PC-9 (cell line): Measurements from ENCODE around the gene CA7. TPM values are rescaled to one million over a fixed set of nuclear protein-coding genes. Genes with fewer than 3 reads are reported as not detected.
"Not testable (repeated sequence)": the region's sequence is repeated elsewhere in the genome, so short reads cannot be mapped to it uniquely, and the experiment has no call there.

ENCODE experiments used
- BruUV-seq: library from RNA; stranded (reverse); fragments of 400-500 nt; replicated peaks from 2 replicates; lab custom pipeline; 2021; lab: Mats Ljungman, UMichigan
- CTCF ChIA-PET: fragments of 300-600 bp; sonication (Branson Sonifier 250); formaldehyde crosslinking; loops from one replicate; lab custom pipeline; 2022; ENCODE audit warnings: antibody characterized with exemption; lab: Charles Lee
- POLR2A ChIA-PET: fragments of 300-600 bp; sonication (Branson Sonifier 250); formaldehyde crosslinking; loops from one replicate; lab custom pipeline; 2022; ENCODE audit warnings: antibody characterized with exemption; ENCODE audit not compliant: unreplicated experiment; lab: Charles Lee
- DNase-seq, 2 experiments: peaks; one replicate each; pipeline versions ENCODE4 v3.0.0 to v3.0.0-alpha.2; 2015 to 2022; ENCODE audit warnings: mixed read lengths in 1 of 2
- H2AFZ ChIP-seq: fragments of 200-600 bp; sonication (generic); 2 replicates; pipeline ENCODE4 v1.8.1; 2017; ENCODE audit warnings: antibody characterized with exemption
- H3F3A ChIP-seq: fragments of 200-600 bp; sonication (generic); 2 replicates; pipeline ENCODE4 v1.8.1; 2017; ENCODE audit warnings: antibody characterized with exemption, mild to moderate bottlenecking, low read depth; ENCODE audit not compliant: insufficient read depth
- H3K27ac ChIP-seq: fragments of 200-600 bp; sonication (generic); 2 replicates; pipeline ENCODE4 v1.6.1; 2016; ENCODE audit warnings: mixed run types
- H3K27me3 ChIP-seq: fragments of 200-600 bp; sonication (generic); 2 replicates; pipeline ENCODE4 v1.6.1; 2016; ENCODE audit warnings: low read depth, mixed run types; ENCODE audit not compliant: insufficient read depth
- H3K36me3 ChIP-seq: fragments of 200-600 bp; sonication (generic); 2 replicates; pipeline ENCODE4 v1.6.1; 2016; ENCODE audit warnings: low read depth, mixed run types
- H3K4me1 ChIP-seq: fragments of 200-600 bp; sonication (generic); replicated peaks from 2 replicates; pipeline ENCODE4 v1.6.1; 2016; ENCODE audit warnings: mixed run types; ENCODE audit not compliant: insufficient read depth
- H3K4me2 ChIP-seq: fragments of 200-600 bp; sonication (generic); 2 replicates; pipeline ENCODE4 v1.6.1; 2017; ENCODE audit warnings: mixed run types
- H3K4me3 ChIP-seq: fragments of 200-600 bp; sonication (generic); 2 replicates; pipeline ENCODE4 v1.6.1; 2016; ENCODE audit warnings: mixed run types
- H3K79me2 ChIP-seq: fragments of 200-600 bp; sonication (generic); 2 replicates; pipeline ENCODE4 v1.6.1; 2017; ENCODE audit warnings: low read depth, mixed run types
- H3K9me2 ChIP-seq: fragments of 200-600 bp; sonication (generic); 2 replicates; pipeline ENCODE4 v1.8.1; 2017; ENCODE audit warnings: mild to moderate bottlenecking; ENCODE audit not compliant: insufficient read depth
- H3K9me3 ChIP-seq: fragments of 200-600 bp; sonication (generic); 2 replicates; pipeline ENCODE4 v1.8.1; 2016; ENCODE audit warnings: low read depth; ENCODE audit not compliant: insufficient read depth
- H4K20me1 ChIP-seq: fragments of 200-600 bp; sonication (generic); 2 replicates; pipeline ENCODE4 v1.8.1; 2017; ENCODE audit not compliant: insufficient read depth
- EZH2 ChIP-seq: fragments of 200-600 bp; sonication (generic); IDR thresholded peaks from 2 replicates; pipeline ENCODE4 v1.8.0; 2017; ENCODE audit warnings: antibody characterized with exemption, low read depth
- intact Hi-C: fragments of 100-400 bp; cut with micrococcal nuclease; formaldehyde crosslinking; loops from one replicate; pipeline ENCODE4 v1.10.0; 2022; ENCODE audit not compliant: unreplicated experiment
- total RNA-seq: library from RNA; stranded (reverse); gene quantifications from 2 replicates; pipeline ENCODE4 v1.2.3, GENCODE V29; 2021
- TF ChIP-seq, protein P1 (sequence below): fragments of 200-600 bp; sonication (generic); conservative IDR thresholded peaks from 2 replicates; pipeline ENCODE4 v1.6.1; 2017; ENCODE audit warnings: mixed run types, antibody characterized with exemption, mild to moderate bottlenecking, moderate library complexity

The CA7 gene
- total RNA-seq, 1 experiment from 2014 or later = not detected

- TF ChIP-seq EZH2 = no peak
- TF ChIP-seq, protein P1, sequence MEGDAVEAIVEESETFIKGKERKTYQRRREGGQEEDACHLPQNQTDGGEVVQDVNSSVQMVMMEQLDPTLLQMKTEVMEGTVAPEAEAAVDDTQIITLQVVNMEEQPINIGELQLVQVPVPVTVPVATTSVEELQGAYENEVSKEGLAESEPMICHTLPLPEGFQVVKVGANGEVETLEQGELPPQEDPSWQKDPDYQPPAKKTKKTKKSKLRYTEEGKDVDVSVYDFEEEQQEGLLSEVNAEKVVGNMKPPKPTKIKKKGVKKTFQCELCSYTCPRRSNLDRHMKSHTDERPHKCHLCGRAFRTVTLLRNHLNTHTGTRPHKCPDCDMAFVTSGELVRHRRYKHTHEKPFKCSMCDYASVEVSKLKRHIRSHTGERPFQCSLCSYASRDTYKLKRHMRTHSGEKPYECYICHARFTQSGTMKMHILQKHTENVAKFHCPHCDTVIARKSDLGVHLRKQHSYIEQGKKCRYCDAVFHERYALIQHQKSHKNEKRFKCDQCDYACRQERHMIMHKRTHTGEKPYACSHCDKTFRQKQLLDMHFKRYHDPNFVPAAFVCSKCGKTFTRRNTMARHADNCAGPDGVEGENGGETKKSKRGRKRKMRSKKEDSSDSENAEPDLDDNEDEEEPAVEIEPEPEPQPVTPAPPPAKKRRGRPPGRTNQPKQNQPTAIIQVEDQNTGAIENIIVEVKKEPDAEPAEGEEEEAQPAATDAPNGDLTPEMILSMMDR = no peak
- no TSS peak for BruUV-seq
- CTCF ChIA-PET = no interaction called here
These were observed 25.2 kb downstream of the CA7 start for GRCh38 chr16:66869424-66869823.

DNA sequence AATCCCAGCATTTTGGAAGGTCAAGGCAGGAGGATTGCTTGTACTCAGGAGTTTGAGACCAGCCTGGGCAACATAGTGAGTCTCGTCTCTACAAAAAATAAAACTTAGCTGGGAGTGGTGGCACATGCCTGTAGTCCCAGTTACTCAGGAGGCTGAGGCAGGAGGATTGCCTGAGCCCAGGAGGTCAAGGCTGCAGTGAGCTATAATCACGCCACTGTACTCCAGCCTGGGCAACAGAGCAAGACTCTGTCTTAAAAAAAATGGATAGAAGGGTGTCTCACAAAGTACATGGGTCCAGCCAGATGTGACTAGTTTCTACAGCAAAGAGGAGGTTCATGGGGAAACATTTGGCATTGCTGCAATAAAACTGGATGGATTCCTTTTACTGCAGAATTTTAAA is 27.1 kb downstream of the CA7 start:
- H3K27ac ChIP-seq, H3K27me3 ChIP-seq, H3K9me2 ChIP-seq, H3K4me1 ChIP-seq, DNase-seq, POLR2A ChIA-PET, BruUV-seq, H3K4me2 ChIP-seq, H3K36me3 ChIP-seq, H4K20me1 ChIP-seq, H3K4me3 ChIP-seq, H3K79me2 ChIP-seq, H2AFZ ChIP-seq, H3K9me3 ChIP-seq: not testable (repeated sequence)
- CTCF ChIA-PET = interaction anchor here (1.2 kb wide), 1 partner anchor 47 kb away, joined by 4 read pairs; no protein-coding TSS in a partner anchor
- intact Hi-C loops = loop anchor here (5.0 kb wide), 1 partner anchor 129 kb away; no protein-coding TSS in a partner anchor
- H3F3A ChIP-seq = peaks cover 20% of the 10 kb centered on the region; the same call in 1 of the 2 replicates

More at GRCh38 chr16:66869424-66869823, 25.2 kb downstream of the CA7 start:
- Histone ChIP-seq H2AFZ (no peak overlapping the region), H3K36me3 (no peaks in the 10 kb centered on the region), H3K4me1 (peaks cover 7% of the 10 kb centered on the region), H3K4me2 (no peak overlapping the region), H3K79me2 (no peaks in the 10 kb centered on the region), H3K27ac (no peak overlapping the region), H3K4me3 (no peak overlapping the region), H3K9me3 (no peaks in the 10 kb centered on the region), H3K27me3 (no peaks in the 10 kb centered on the region), H4K20me1 (no peaks in the 10 kb centered on the region), H3F3A (peaks cover 14% of the 10 kb centered on the region; the same call in 1 of the 2 replicates), H3K9me2 (no peaks in the 10 kb centered on the region)
- POLR2A ChIA-PET = interaction anchor here (0.7 kb wide), 1 partner anchor 218 kb away, joined by 6 read pairs; no protein-coding TSS in a partner anchor
- no peak for DNase-seq
- intact Hi-C loops = loop anchor here (2.0 kb wide), 1 partner anchor 261 kb away; no protein-coding TSS in a partner anchor

DNA sequence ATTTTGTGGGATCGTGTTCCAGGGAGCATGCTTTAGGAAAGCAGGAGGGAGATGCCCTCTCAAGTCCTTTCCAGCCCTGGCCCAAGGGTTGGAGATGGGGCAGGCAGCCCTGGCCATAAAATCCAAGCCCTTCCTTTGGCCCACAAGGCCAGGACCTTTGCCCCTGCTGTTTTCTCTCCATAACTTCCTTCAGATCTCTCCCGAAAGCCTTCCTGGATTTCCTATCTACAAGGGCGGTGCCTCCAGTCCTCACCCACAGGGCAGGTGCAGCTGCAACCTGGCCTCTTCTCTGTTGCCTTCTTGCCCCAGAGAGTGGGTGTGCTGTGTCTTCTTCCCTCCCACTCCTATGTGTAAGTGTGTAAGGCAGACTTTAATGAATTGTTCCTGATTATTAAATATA is 27.6 kb downstream of the CA7 start:
- Histone ChIP-seq H3K27ac (no peak overlapping the region), H3K9me2 (no peaks in the 10 kb centered on the region), H4K20me1 (no peaks in the 10 kb centered on the region), H3F3A (peaks cover 20% of the 10 kb centered on the region; the same call in 1 of the 2 replicates), H3K4me2 (no peak overlapping the region), H2AFZ (no peak overlapping the region), H3K9me3 (no peaks in the 10 kb centered on the region), H3K27me3 (no peaks in the 10 kb centered on the region), H3K4me3 (no peak overlapping the region), H3K4me1 (peaks cover 7% of the 10 kb centered on the region), H3K79me2 (no peaks in the 10 kb centered on the region), H3K36me3 (no peaks in the 10 kb centered on the region)
- BruUV-seq = no TSS peak
- POLR2A ChIA-PET = no interaction called here
- intact Hi-C loops = loop anchor here (2.0 to 5.0 kb wide), 2 partner anchors 41 to 130 kb away; partner anchors contain the start of gene NAE1
- CTCF ChIA-PET = interaction anchor here (1.2 kb wide), 1 partner anchor 48 kb away, joined by 4 read pairs; no protein-coding TSS in a partner anchor
- DNase-seq = no peak
- TF ChIP-seq, protein P1 = no peak
- no peak for TF ChIP-seq EZH2
